Thyroid gland (tissue), 4 donors: Measurements from ENCODE around the gene CDK3.

Experiments
- POLR2A ChIP-seq, 2 donors: fragments of 450-650 bp; IDR thresholded peaks; one replicate each; pipeline ENCODE4 v1.6.1; 2017; ENCODE audit warnings: antibody characterized with exemption in 2 of 2, mild to moderate bottlenecking in 2 of 2, moderate library complexity in 1 of 2
- TF ChIP-seq, protein P1 (sequence below), 6 experiments: fragments of 200-600 bp in 3 of 6; fragments of 450-650 bp in 3 of 6; sonication (generic) in 3 of 6; IDR thresholded peaks; one replicate each; pipeline ENCODE4 v1.5.1; 2016 to 2019; ENCODE audit warnings: antibody characterized with exemption in 6 of 6, mild to moderate bottlenecking in 2 of 6, inconsistent platforms in 1 of 6, moderate library complexity in 1 of 6

DNA sequence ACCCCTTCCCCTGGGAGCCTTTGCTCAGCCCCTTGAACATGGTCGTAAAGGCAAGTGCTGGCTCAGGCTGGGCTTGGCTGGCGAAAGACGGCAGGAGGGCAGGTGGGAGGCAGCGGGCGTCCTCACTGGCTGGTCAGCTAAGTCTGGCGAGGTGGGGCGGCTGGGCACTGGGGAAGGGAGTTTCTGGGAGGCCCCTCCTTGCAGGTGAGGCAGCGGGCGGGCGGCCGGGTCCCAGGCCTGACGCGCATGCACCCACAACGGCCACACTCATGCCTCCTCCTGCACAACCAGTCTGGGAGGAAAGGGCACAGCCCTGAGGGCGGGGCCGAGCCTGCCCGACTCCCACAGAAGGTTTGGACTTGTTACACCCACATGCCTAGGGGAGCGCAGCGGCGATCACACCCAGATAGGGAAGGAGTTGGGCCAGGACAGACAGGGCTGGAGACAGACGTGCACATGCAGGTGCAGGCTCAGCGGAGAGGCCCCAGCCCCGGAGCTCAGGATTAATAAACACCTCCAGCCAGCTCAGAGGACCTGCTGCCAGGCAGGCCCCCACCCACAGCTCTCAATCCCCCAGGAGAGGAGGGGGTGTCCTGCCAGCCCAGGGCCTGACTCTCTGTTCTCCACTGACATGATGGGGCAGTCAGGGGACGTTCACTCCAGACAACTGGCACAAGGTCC, 26.6 kb downstream of the CDK3 start, which contains the start of gene EVPL:
- TF ChIP-seq, protein P1, sequence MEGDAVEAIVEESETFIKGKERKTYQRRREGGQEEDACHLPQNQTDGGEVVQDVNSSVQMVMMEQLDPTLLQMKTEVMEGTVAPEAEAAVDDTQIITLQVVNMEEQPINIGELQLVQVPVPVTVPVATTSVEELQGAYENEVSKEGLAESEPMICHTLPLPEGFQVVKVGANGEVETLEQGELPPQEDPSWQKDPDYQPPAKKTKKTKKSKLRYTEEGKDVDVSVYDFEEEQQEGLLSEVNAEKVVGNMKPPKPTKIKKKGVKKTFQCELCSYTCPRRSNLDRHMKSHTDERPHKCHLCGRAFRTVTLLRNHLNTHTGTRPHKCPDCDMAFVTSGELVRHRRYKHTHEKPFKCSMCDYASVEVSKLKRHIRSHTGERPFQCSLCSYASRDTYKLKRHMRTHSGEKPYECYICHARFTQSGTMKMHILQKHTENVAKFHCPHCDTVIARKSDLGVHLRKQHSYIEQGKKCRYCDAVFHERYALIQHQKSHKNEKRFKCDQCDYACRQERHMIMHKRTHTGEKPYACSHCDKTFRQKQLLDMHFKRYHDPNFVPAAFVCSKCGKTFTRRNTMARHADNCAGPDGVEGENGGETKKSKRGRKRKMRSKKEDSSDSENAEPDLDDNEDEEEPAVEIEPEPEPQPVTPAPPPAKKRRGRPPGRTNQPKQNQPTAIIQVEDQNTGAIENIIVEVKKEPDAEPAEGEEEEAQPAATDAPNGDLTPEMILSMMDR (IDR thresholded peaks at IDR 0.05), result peak in 1 of 6 experiments; percentile 9
- TF ChIP-seq POLR2A (IDR thresholded peaks at IDR 0.05), result peak in 1 of 2 donors; percentile 78
